Right ventricle myocardium superior (tissue), 1 donor: ENCODE results near the gene SLC6A1. TPM values are rescaled to one million over a fixed set of nuclear protein-coding genes. Genes with fewer than 3 reads are reported as not detected.

Experiments
- ATAC-seq: fragments of 200-7000 bp; cut with Tn5 transposase; one replicate; pipeline ENCODE4 v1.9.1; 2020; ENCODE audit warnings: mild to moderate bottlenecking; ENCODE audit not compliant: poor library complexity
- DNase-seq: peaks from one replicate; pipeline ENCODE4 v3.0.0-alpha.2; 2020
- intact Hi-C: fragments of 100-400 bp; cut with DNase I; formaldehyde crosslinking; loops from one replicate; pipeline ENCODE4 v1.11.2; 2022
- total RNA-seq: library from RNA; stranded (reverse); fragmentation: NEBNext Ultra II Directional; extraction: Animal tissue kit (Norgen Biotek cat#: 25700); gene quantifications from one replicate; pipeline ENCODE4 v1.2.1, GENCODE V29; 2021
- donor health status: DM: no; HTN: yes; CAD: no; lungs with severe emphysema.

The SLC6A1 gene
- total RNA-seq, 1 donor from 2014 or later: 0.73 TPM

- intact Hi-C loops: loop anchor here (5.0 kb wide), 1 partner anchor 44 kb away; no protein-coding TSS in a partner anchor
- DNase-seq (no peak), ATAC-seq (peak; percentile 81)
Measured at GRCh38 chr3:10986592-10986991, 6.0 kb upstream of the SLC6A1 start.

- ATAC-seq: no peak
- no peak for DNase-seq
- intact Hi-C loops: loop anchor here (5.0 kb wide), 1 partner anchor 46 kb away; no protein-coding TSS in a partner anchor
Measured at GRCh38 chr3:10988001-10988665, 4.4 kb upstream of the SLC6A1 start.

- DNase-seq: no peak
- no peak for ATAC-seq
- intact Hi-C loops: loop anchor here (5.0 kb wide), 1 partner anchor 47 kb away; no protein-coding TSS in a partner anchor
Measured at GRCh38 chr3:10988991-10989484, 3.5 kb upstream of the SLC6A1 start.

- DNase-seq: no peak
- intact Hi-C loops: no loop called here
- ATAC-seq: no peak
Measured at GRCh38 chr3:10992943-10993728, 588 bp downstream of the SLC6A1 start.

GRCh38 chr3:10993729-10994065 lies 1.1 kb downstream of the SLC6A1 start:
- ATAC-seq: no peak
- no peak for DNase-seq
- intact Hi-C loops: no loop called here

- no peak for ATAC-seq
- no peak for DNase-seq
- intact Hi-C loops: no loop called here
Measured at GRCh38 chr3:10994306-10994705, 1.8 kb downstream of the SLC6A1 start.

- ATAC-seq: no peak
- no peak for DNase-seq
- intact Hi-C loops: no loop called here
Measured at GRCh38 chr3:10995871-10996270, 3.3 kb downstream of the SLC6A1 start.

GRCh38 chr3:10996345-10997013 lies 3.9 kb downstream of the SLC6A1 start:
- intact Hi-C loops: no loop called here
- no peak for ATAC-seq
- no peak for DNase-seq

- no peak for ATAC-seq
- DNase-seq: no peak
- intact Hi-C loops: no loop called here
Measured at GRCh38 chr3:10997196-10997595, 4.6 kb downstream of the SLC6A1 start.

- DNase-seq (no peak), ATAC-seq (peak; percentile 22)
- intact Hi-C loops: no loop called here
Measured at GRCh38 chr3:10998542-10998941, 6.0 kb downstream of the SLC6A1 start.

GRCh38 chr3:10999221-11000107 lies 6.9 kb downstream of the SLC6A1 start:
- no peak for DNase-seq
- no peak for ATAC-seq
- intact Hi-C loops: no loop called here

GRCh38 chr3:11000528-11000927 lies 8.0 kb downstream of the SLC6A1 start:
- DNase-seq (no peak), ATAC-seq (no peak)
- intact Hi-C loops: no loop called here

- intact Hi-C loops: no loop called here
- no peak for ATAC-seq
- no peak for DNase-seq
Measured at GRCh38 chr3:11001020-11001657, 8.6 kb downstream of the SLC6A1 start.

GRCh38 chr3:11001658-11002021 lies 9.1 kb downstream of the SLC6A1 start:
- DNase-seq (no peak), ATAC-seq (no peak)
- intact Hi-C loops: no loop called here

GRCh38 chr3:11002371-11002807 lies 9.8 kb downstream of the SLC6A1 start:
- intact Hi-C loops: no loop called here
- DNase-seq (no peak), ATAC-seq (no peak)

GRCh38 chr3:11004563-11004962 lies 12.0 kb downstream of the SLC6A1 start:
- DNase-seq (no peak), ATAC-seq (no peak)
- intact Hi-C loops: no loop called here

- ATAC-seq: no peak
- intact Hi-C loops: no loop called here
- no peak for DNase-seq
Measured at GRCh38 chr3:11005686-11006256, 13.2 kb downstream of the SLC6A1 start.
